ENCODE results near the gene TCTN1.
"Not testable (repeated sequence)": the region's sequence is repeated elsewhere in the genome, so short reads cannot be mapped to it uniquely, and the experiment has no call there.

The TCTN1 gene

GRCh38 chr12:110585231-110585799, 28.6 kb upstream of the TCTN1 start:
- peak; percentile 32 for DNase-seq

GRCh38 chr12:110587102-110587501, 26.8 kb upstream of the TCTN1 start:
- DNase-seq, result not testable (repeated sequence)

GRCh38 chr12:110590059-110590458, 23.9 kb upstream of the TCTN1 start:
- no peak for DNase-seq

GRCh38 chr12:110590806-110591326, 23.1 kb upstream of the TCTN1 start:
- peak; percentile 59 for DNase-seq

DNA sequence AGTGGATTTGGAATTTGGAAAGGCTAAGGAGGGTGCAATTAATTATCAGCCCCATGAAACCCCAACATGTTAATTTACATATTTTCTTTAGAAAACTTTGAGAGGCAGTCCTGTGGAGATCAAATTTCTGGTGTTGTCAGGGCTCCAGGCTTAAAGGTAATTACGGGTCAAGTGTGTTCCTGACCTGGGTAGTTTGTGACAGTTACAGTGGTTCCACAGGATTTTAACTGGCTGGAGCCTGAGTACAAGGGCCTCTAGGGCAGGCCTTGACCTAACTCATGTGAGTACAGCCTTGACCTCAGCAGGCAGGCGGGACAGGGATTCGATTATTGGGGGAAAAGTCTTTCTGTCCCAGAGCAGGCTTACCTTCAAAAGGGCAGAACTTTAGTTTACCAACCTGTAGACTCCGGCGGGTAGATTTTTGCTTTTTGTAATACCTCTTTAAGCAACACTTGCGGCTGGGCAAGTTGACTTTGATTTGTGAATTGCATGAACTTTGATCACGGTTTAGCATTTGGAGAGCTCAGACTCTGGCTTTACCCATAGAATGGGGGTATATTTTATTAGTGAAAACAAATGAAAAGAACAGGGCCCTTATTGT, 22.4 kb upstream of the TCTN1 start:
- no peak for DNase-seq

DNA sequence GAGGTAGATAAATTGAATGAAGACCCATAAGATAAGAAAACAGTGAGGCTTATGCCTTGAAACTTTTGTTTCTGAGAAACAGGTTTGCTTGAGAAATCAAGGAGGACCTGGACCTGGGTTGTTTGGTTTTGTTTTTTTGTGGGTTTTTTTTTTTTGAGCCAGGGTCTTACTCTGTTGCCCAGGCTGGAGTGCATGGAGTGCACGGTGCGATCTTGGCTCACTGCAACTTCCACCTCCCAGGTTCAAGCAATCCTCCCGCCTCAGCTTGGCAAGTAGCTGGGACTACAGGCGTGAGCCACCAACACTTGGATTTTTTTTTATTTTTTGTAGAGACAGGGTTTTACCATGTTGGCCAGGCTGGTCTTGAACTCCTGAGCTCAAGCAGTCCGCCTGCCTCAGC, 21.9 kb upstream of the TCTN1 start:
- no peak for DNase-seq

GRCh38 chr12:110592919-110593318, 21.0 kb upstream of the TCTN1 start:
- not testable (repeated sequence) for DNase-seq

GRCh38 chr12:110597885-110598284, 16.0 kb upstream of the TCTN1 start:
- DNase-seq, result no peak

DNA sequence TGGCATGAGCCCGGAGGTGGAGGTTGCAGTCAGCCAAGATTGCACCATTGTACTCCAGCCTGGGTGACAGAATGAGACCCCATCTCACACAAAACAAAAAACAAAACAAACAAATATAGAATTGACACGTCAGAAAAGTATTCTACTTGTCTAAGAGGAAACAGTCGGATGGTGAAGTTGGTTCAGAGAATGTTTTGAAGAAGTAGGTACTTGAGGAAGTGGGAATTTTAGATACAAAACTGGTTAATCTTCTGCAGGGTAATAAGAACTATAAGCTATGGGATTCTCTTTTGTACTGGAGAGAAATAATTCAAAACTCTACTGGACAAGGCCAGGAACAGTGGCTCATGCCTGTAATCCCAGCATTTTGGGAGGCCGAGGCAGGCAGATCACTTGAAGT, 14.6 kb upstream of the TCTN1 start:
- DNase-seq, result no peak

DNA sequence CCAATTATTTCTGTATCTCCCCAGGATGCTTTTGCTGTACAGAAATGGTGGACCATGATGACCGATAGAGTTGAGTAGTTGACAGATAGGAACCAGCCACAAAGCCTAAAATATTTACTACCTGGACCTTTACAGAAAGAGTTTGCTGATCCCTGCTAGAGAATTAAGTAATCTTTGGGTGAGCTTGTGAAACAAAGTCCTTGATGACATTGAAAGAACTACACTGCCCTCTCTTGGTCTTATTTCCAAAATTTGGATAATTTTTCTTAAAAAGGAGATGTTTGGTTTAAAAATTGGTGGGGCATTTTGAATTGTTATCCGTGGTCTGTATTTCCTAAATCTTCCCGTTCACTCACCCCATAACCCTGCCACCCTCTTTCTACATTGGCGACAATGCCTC, 13.7 kb upstream of the TCTN1 start:
- peak; percentile 50 for DNase-seq

- DNase-seq, result peak; percentile 60
These were observed 11.7 kb upstream of the TCTN1 start for GRCh38 chr12:110602085-110602814.

- DNase-seq, result no peak
These were observed 7.7 kb upstream of the TCTN1 start for GRCh38 chr12:110606253-110606611.

- no peak for DNase-seq
These were observed 708 bp upstream of the TCTN1 start for GRCh38 chr12:110613071-110613770.

GRCh38 chr12:110615171-110615570, 1.2 kb downstream of the TCTN1 start:
- no peak for DNase-seq

- no peak for DNase-seq
These were observed 2.7 kb downstream of the TCTN1 start for GRCh38 chr12:110616471-110617115.

DNA sequence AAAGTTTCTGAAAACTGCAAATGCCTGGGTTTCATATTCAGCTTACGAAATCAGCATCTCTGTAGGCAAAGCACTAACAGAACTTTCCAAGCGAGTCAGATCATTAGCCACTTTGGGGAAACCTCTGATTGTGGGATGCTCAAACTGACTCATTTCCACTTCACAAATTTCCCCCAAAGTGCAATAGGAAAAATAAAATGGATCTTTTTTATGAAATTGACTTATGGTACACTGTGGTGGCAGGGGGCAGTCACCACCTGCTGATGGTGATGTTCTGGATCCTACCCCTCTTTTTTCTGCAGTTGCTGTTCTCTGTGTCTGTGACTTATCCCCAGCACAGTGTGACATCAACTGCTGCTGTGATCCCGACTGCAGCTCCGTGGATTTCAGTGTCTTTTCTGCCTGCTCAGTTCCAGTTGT, 5.6 kb downstream of the TCTN1 start:
- DNase-seq, result no peak

- no peak for DNase-seq
These were observed 8.7 kb downstream of the TCTN1 start for GRCh38 chr12:110622582-110622981.

DNA sequence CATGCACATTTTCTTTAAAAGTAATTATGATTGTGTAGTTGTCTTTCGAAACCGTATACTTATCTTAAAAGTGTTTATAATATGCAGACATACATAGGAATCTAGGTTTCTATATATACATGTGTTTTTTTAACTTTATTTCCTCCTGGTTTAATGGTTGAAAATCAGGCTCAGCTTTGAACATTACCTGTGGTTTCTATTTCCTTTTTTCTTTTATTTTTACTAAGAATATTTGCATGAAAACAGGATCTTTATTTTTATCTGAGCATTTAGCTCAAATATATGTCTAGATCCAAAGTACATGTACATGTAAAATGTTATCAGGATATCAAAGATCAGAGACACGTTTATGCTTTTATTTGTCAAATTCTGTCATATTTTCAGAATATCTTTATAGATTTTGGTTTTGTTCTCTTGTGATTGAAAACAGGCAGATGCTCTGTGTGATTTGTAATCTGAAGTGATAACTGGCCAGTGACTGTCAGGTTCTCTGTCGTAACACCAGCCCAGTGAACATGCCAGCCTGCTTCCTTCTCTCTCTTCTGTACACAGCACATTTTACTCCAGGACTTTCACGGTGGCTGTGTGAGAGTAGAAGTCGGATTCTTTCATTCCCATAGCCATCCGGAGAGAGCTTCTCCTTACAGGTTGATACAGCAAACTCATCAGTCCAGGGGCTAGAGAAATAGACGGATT, 13.7 kb downstream of the TCTN1 start:
- no peak for DNase-seq

- DNase-seq, result no peak
These were observed 21.1 kb downstream of the TCTN1 start for GRCh38 chr12:110635055-110635454.

- DNase-seq, result no peak
These were observed 22.6 kb downstream of the TCTN1 start for GRCh38 chr12:110636516-110636915.

DNA sequence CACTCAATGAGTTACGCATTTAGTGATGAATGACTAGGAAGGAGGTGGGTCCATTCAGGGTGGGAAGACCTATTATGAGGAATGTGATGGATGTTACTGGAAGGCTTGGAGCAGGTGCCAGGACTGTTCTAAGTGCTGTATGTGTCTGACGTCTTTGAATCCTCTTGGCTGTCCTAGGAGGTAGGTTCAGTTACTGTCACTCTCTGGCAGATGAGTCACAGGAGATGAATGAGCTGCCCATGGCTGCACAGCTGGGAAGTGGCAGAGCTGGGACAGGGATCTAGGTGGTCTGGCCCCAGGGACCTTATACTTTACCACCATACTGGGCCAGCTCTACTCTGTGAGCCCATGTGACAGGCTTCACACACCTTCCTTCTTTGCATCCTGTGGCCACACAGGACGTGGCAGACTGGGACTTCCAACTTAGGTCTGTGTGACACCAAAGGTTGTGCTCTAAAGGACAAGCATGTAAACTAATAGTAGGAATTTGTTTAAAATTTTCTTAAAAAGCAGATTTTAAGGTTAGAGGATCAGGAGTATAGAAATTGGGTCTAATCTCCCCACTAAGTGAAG, 24.0 kb downstream of the TCTN1 start:
- DNase-seq, result peak; percentile 27

GRCh38 chr12:110638796-110639195, 24.9 kb downstream of the TCTN1 start:
- no peak for DNase-seq
